ENCODE measurements around the gene GOLGA2.

The GOLGA2 gene

GRCh38 chr9:128254855-128255759 lies 20.7 kb downstream of the GOLGA2 start:
- peak; percentile 55 for DNase-seq

GRCh38 chr9:128254362-128254761 lies 21.4 kb downstream of the GOLGA2 start:
- DNase-seq = no peak

GRCh38 chr9:128253991-128254346 lies 21.8 kb downstream of the GOLGA2 start:
- no peak for DNase-seq

GRCh38 chr9:128253140-128253990 lies 22.4 kb downstream of the GOLGA2 start:
- DNase-seq = no peak

GRCh38 chr9:128252317-128253139 lies 23.3 kb downstream of the GOLGA2 start:
- DNase-seq = no peak

GRCh38 chr9:128251732-128252100 lies 24.1 kb downstream of the GOLGA2 start:
- no peak for DNase-seq

- no peak for DNase-seq
Observed at GRCh38 chr9:128250839-128251731, 24.7 kb downstream of the GOLGA2 start.

- DNase-seq = peak; percentile 97
Observed at GRCh38 chr9:128249908-128250838, 25.6 kb downstream of the GOLGA2 start.

GRCh38 chr9:128249558-128249907 lies 26.3 kb downstream of the GOLGA2 start:
- no peak for DNase-seq

- no peak for DNase-seq
Observed at GRCh38 chr9:128247226-128247803, 28.5 kb downstream of the GOLGA2 start.

- no peak for DNase-seq
Observed at GRCh38 chr9:128246471-128246870, 29.3 kb downstream of the GOLGA2 start.

- no peak for DNase-seq
Observed at GRCh38 chr9:128245421-128246151, 30.2 kb downstream of the GOLGA2 start.

- DNase-seq = no peak
Observed at GRCh38 chr9:128244837-128245231, 31.0 kb downstream of the GOLGA2 start.

- no peak for DNase-seq
Observed at GRCh38 chr9:128244091-128244836, 31.5 kb downstream of the GOLGA2 start.

- DNase-seq = no peak
Observed at GRCh38 chr9:128243215-128244018, 32.4 kb downstream of the GOLGA2 start.

GRCh38 chr9:128242828-128243214 lies 33.0 kb downstream of the GOLGA2 start:
- DNase-seq = no peak

GRCh38 chr9:128242124-128242523 lies 33.7 kb downstream of the GOLGA2 start:
- DNase-seq = no peak

GRCh38 chr9:128233817-128234406 lies 41.9 kb downstream of the GOLGA2 start:
- no peak for DNase-seq

Measured in CD4-positive, alpha-beta T cell treated with Interleukin-17A for 1 hour (primary cell).